ENCODE results near the gene CDK19.

DNA sequence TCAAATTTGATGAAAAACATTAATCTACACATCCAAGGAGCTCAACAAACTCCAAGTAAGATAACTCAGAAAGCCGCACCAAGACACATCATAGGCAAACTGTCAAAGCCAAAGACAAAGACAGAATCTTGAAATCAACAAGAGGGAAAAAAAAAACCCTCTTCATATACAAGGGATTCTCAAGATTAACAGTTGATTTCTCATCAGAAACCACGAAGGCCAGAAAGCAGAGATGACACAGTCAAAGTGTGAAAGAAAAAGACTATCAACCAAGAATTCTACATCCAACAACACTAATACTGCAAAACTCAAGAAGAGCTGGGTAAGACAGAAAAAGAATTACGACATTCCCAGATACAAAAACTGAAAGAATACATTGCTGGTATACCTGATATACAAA lies 73.8 kb downstream of the CDK19 start:
- no peak for TF ChIP-seq EZH2 (IDR thresholded peaks at IDR 0.05)
- TF ChIP-seq POLR2AphosphoS5 (IDR thresholded peaks at IDR 0.05; ENCODE audit: borderline replicate concordance, low read depth, low read length) = no peak
- no peak for TF ChIP-seq FOXP2 (optimal IDR thresholded peaks at IDR 0.05; ENCODE audit: control extremely low read depth, extremely low read length, insufficient read depth)

All from SK-N-MC (cell line).